OCI-M1 (cell line): ENCODE data around the gene PLCG2.

Experiments used
- DNase-seq: peaks from one replicate; lab custom pipeline; 2025; lab: John Stamatoyannopoulos, UW

Gene PLCG2

GRCh38 chr16:81878529-81878928, 99.4 kb downstream of the PLCG2 start:
- no peak for DNase-seq

GRCh38 chr16:81879625-81880024, 100.5 kb downstream of the PLCG2 start:
- peak; percentile 38 for DNase-seq

GRCh38 chr16:81880816-81881215, 101.7 kb downstream of the PLCG2 start:
- no peak for DNase-seq

GRCh38 chr16:81881228-81881627, 102.1 kb downstream of the PLCG2 start:
- no peak for DNase-seq

GRCh38 chr16:81882559-81882958, 103.5 kb downstream of the PLCG2 start:
- no peak for DNase-seq

GRCh38 chr16:81883235-81883634, 104.1 kb downstream of the PLCG2 start:
- no peak for DNase-seq

- DNase-seq, result peak; percentile 73
Observed at GRCh38 chr16:81885976-81886586, 107.0 kb downstream of the PLCG2 start.

GRCh38 chr16:81888520-81889394, 109.7 kb downstream of the PLCG2 start:
- no peak for DNase-seq

- no peak for DNase-seq
Observed at GRCh38 chr16:81891736-81892364, 112.8 kb downstream of the PLCG2 start.

GRCh38 chr16:81894592-81894991, 115.5 kb downstream of the PLCG2 start:
- DNase-seq, result no peak

GRCh38 chr16:81896902-81897301, 117.8 kb downstream of the PLCG2 start:
- DNase-seq, result no peak

- no peak for DNase-seq
Observed at GRCh38 chr16:81899601-81900000, 120.5 kb downstream of the PLCG2 start.

GRCh38 chr16:81900014-81900413, 120.9 kb downstream of the PLCG2 start:
- no peak for DNase-seq

GRCh38 chr16:81900456-81900855, 121.4 kb downstream of the PLCG2 start:
- no peak for DNase-seq

GRCh38 chr16:81901484-81901883, 122.4 kb downstream of the PLCG2 start:
- DNase-seq, result no peak

GRCh38 chr16:81902025-81902424, 122.9 kb downstream of the PLCG2 start:
- DNase-seq, result no peak

GRCh38 chr16:81904320-81904719, 125.2 kb downstream of the PLCG2 start:
- DNase-seq, result no peak

- no peak for DNase-seq
Observed at GRCh38 chr16:81905277-81905676, 126.2 kb downstream of the PLCG2 start.

GRCh38 chr16:81907681-81908080, 128.6 kb downstream of the PLCG2 start:
- no peak for DNase-seq

GRCh38 chr16:81908466-81909262, 129.6 kb downstream of the PLCG2 start:
- no peak for DNase-seq

GRCh38 chr16:81910366-81910885, 131.3 kb downstream of the PLCG2 start:
- no peak for DNase-seq

- DNase-seq, result no peak
Observed at GRCh38 chr16:81912395-81912794, 133.3 kb downstream of the PLCG2 start.
